Stimulated activated CD8-positive, alpha-beta memory T cell treated with anti-CD3 and anti-CD28 coated beads, Interleukin-7, amount 100 ng/mL, for 1 hour (primary cell): ENCODE data around the gene NAA10.

Source experiments
- DNase-seq, 2 donors: peaks; one replicate each; pipeline ENCODE4 v3.0.0-alpha.2; 2020; ENCODE audit warnings: low read depth in 2 of 2

Gene NAA10

GRCh38 chrX:153966841-153967535, 32.2 kb upstream of the NAA10 start:
- no peak for DNase-seq

DNA sequence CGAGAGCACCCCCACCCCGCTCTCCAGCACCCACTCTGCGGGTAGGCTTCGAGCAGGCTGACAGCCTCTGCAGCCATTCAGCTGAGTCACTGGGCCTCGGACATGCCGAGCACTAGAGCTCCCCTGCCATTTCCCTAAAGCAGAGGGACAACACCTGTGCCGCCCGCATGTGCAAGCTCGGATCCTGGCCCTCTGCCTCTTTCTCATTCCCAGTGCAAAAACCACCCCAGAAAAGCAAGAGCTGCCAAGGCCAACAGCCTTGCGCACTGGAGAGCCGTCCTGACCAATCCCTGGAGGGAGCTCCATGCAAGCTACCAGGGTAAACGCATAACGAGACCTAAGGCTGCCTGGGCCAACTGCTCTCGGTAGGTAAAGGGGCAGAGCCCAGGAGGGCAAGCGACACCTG, 31.4 kb upstream of the NAA10 start:
- DNase-seq, result no peak

GRCh38 chrX:153965406-153965805, 30.6 kb upstream of the NAA10 start:
- no peak for DNase-seq

DNA sequence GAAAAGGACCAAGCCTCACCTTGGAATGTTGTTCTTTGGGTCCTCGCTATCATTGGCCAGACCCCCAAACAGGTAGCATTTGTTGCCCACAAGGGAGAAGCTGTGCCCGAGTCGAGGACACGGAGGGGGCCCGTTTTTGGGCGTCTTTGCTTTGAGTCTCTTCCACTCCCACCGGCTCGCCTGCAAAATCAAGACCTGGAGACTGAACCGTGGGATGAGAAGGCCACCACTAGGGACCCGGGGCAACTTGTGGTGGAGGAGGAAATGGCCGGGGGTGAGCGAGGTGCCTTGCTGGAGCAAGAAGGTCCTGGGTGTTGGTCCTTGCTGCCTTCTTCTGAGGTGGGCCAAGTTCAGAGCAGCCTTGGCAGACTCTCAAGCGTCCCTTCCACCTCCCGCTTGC, 29.3 kb upstream of the NAA10 start:
- DNase-seq, result no peak

GRCh38 chrX:153963546-153963945, 28.7 kb upstream of the NAA10 start:
- no peak for DNase-seq

DNA sequence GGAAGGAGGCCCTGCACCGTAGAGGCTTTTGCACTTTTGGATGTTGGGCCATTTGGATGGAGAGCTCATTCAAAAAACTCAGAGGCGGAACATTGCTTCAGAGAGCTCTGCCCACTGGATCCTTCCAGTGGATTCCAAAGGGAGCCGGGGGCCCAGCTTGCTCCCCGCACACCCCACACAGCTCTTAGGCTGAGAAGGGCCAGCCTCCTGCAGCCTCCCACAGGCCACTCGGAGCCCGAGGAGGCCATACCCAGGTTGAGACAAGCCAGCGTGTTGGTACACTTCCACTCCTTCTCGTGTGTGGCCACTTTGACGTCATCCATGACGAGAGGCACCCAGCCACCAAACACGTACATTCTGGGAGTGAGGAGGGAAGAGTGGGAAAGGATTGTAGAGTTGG, 26.5 kb upstream of the NAA10 start:
- no peak for DNase-seq

DNA sequence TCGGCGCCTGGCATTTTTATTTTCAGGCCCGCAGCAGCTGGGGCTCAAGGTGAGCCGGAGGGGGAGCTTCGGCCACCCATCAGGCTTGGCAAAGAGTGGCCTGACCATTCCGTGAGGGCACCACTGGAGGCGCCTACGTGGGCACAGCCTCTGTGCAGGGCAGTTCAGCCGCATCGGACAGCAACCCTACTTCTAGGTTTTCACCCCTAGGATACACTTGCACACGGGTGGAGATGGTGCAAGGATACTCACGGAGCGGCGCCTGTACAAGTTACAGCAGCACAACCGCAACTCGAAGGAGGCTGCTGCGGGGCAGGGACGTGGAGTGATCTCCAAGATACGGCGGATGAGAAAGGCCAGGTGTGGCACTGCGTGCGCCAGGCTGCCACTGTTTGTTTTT, 25.9 kb upstream of the NAA10 start:
- DNase-seq, result no peak

DNA sequence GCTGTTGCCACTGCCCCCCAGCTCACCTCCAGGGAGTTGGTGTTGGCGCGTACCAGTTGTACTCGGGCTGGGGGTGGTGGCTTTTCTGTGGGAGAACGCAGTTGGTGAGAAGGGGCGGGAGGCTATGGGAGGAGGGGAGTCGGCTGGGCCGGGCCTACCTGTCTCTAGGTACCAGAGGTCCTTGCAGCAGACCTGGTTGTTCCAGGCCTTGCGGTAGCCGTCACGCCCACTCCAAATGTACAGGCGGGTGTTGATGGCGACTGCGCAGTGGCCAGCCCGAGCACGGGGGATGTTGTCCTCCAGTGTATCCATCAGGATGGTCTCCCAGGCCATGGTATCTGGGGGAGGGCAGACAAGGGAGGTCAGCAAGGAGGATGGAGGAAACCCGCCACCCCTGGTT, 25.2 kb upstream of the NAA10 start:
- DNase-seq, result no peak

- DNase-seq, result no peak
These were observed 24.8 kb upstream of the NAA10 start for GRCh38 chrX:153959649-153960048.

DNA sequence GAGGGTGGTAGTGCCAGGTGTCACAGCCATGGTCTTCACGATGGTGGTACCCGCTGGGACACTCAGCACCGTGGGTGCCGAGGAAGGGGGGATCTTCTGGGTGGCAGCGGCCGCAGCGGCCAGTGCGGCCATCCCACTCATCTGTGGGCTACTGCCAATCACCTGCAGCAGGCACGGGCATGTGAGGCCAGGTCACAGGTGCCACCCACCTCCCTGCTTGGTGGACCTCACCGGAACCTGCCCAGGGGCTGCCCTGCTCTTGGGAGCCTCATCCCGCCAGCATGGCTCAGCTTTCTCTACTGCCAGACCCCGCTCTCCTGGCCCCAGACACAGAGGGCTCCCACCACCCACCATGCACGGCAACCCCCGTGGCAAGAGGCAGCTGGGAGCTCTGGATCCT, 23.8 kb upstream of the NAA10 start:
- no peak for DNase-seq

GRCh38 chrX:153957224-153957623, 22.4 kb upstream of the NAA10 start:
- no peak for DNase-seq

GRCh38 chrX:153956044-153956907, 21.4 kb upstream of the NAA10 start:
- no peak for DNase-seq

DNA sequence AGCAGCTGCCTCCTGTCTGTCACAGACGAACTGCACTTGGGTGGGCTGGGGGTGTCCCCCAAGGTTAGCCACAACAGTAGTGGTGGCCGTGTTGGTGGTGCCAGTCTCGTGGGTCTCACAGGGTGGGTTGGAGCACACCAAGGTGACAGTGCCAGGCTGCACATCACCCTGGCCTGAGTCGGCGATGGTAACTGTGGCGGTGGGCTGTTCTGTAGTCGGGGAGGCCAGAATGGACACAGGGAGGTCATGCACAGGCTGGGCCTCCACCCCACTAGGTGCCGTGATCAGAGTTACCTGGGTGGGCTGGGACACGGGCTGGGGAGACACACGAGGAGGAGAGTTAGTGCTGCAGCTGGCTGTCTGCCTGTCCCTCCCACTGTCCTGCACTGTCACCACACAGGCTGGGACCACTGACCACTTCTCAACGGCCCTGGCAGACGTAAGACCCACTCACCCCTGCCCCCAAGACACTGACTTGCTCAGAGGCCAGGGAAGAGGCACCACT, 20.4 kb upstream of the NAA10 start:
- DNase-seq, result no peak

DNA sequence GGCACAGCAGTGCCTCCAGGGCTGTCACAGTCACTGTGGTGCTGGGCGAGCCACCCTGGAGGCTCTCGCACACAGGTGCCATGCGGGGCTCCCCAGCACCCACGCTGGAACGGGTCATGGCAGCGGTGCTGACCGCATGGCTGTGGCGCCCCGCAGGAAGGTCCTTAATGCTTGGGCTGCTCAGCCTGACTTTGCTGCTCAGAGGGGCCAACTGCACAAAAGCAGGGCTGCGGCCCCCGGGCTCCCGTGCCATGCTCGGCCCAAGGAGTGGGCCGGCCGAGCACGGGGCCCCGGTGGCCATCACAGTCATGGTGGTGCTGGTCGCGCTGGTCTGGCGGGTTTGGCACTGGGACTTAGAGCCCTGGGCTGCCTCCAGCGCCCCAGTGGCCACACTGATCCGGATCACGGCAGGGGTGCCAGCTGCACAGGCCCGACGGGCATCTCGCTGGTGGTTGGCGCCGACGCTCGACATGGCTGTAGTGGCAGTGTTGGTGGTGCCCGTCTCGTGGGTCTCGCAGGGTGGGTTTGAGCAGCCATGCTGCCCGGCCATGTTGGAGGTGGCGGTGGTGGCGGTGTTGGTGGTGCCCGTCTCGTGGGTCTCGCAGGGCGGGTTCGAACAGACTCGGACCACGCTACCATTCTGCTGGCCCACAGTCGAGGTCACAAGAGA, 19.9 kb upstream of the NAA10 start:
- no peak for DNase-seq

DNA sequence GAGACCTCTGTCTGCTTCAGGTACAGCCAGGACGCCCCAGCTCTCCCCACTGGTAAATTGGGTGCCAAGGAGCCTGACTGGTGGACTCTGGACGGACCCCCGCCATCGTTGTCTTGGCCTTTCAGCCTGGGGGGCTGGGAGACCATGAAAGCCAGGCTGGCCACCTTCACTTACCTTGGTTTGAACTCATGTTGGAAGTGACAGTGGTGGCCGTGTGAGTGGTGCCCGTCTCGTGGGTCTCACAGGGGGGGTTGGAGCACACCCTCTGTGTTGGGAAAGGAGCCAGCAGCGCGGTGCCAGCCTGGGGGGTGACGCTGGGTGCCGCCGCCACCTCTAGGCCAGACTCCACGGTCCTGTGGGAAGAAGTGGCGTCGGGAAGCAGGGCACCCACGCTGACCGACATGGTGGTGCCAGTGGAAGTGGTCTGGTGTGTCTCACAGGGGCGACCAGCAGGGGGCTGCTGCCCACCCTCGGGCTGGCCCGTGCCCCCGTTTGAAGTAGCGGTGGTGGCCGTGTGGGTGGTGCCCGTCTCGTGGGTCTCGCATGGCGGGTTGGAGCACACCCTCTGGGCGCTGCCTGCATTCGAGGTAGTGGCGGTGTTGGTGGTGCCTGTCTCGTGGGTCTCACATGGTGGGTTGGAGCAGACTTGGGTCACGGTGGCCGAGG, 19.2 kb upstream of the NAA10 start:
- DNase-seq, result no peak

GRCh38 chrX:153953342-153953830, 18.5 kb upstream of the NAA10 start:
- peak; percentile 59 to 64 for DNase-seq

- DNase-seq, result no peak
These were observed 17.7 kb upstream of the NAA10 start for GRCh38 chrX:153952373-153953026.

- no peak for DNase-seq
These were observed 17.0 kb upstream of the NAA10 start for GRCh38 chrX:153951683-153952372.

GRCh38 chrX:153950127-153950526, 15.3 kb upstream of the NAA10 start:
- no peak for DNase-seq
